HCT116 (cell line): ENCODE data around the gene TLK2. TPM values are rescaled to one million over a fixed set of nuclear protein-coding genes. Genes with fewer than 3 reads are reported as not detected.

Source experiments
- ATAC-seq: fragments of 200-7000 bp; cut with Tn5 transposase; 2 replicates; pipeline ENCODE4 v1.9.1; 2020; ENCODE audit warnings: mild to moderate bottlenecking, moderate library complexity
- BruUV-seq: library from RNA; stranded (reverse); fragments of 400-500 nt; replicated peaks from 2 replicates; lab custom pipeline; 2021; lab: Mats Ljungman, UMichigan
- CTCF ChIA-PET: fragments of 300-600 bp; sonication (Branson Sonifier 250); formaldehyde crosslinking; loops from one replicate; lab custom pipeline; 2021; ENCODE audit warnings: antibody characterized with exemption; lab: Charles Lee
- POLR2A ChIA-PET: fragments of 300-600, 350-600 bp; sonication (Branson Sonifier 250); formaldehyde crosslinking; loops from one replicate; lab custom pipeline; 2021; ENCODE audit warnings: antibody characterized with exemption; lab: Charles Lee
- RAD21 ChIA-PET, 2 experiments: fragments of 300-600 bp; sonication (Branson Sonifier 250); formaldehyde crosslinking; loops; one replicate each; lab custom pipeline; 2023; ENCODE audit warnings: low total read pairs in 2 of 2; ENCODE audit not compliant: uncharacterized antibody in 2 of 2, unreplicated experiment in 2 of 2, low non-redundant PET in 1 of 2; lab: Charles Lee
- DNase-seq: peaks from one replicate; pipeline ENCODE4 v3.0.0-alpha.2; 2010; ENCODE audit warnings: low read depth, low spot score
- H2AFZ ChIP-seq: fragments of 200-600 bp; shearing (Covaris generic), sonication (generic); 2 replicates; pipeline ENCODE4 v1.6.1; 2017; ENCODE audit warnings: low read depth, mixed run types, mixed read lengths, antibody characterized with exemption, low read length; ENCODE audit not compliant: poor library complexity, severe bottlenecking
- H3K27ac ChIP-seq: 2 replicates; pipeline ENCODE4 v1.5.1; 2012; ENCODE audit warnings: low read depth, low read length
- H3K27me3 ChIP-seq: fragments of 200-600 bp; sonication (generic); 2 replicates; pipeline ENCODE4 v1.6.1; 2016; ENCODE audit warnings: mixed run types, low read length, mixed read lengths; ENCODE audit not compliant: insufficient read depth
- H3K36me3 ChIP-seq, 2 experiments: fragments of 200-500 bp in 1 of 2; fragments of 200-600 bp in 1 of 2; sonication (Bioruptor generic) in 1 of 2; sonication (generic) in 1 of 2; 2 replicates each; pipeline versions ENCODE4 v1.5.1 to v1.6.1; 2014 to 2016; ENCODE audit warnings: low read length in 2 of 2, inconsistent platforms in 1 of 2, mixed read lengths in 1 of 2, mixed run types in 1 of 2; ENCODE audit not compliant: insufficient read depth in 2 of 2, control insufficient read depth in 1 of 2
- H3K4me1 ChIP-seq, 2 experiments: fragments of 200-600 bp in 1 of 2; sonication (generic) in 1 of 2; 2 replicates each; pipeline versions ENCODE4 v1.5.1 to v1.6.1; 2012 to 2017; ENCODE audit warnings: low read length in 2 of 2, inconsistent platforms in 1 of 2, mild to moderate bottlenecking in 1 of 2, mixed read lengths in 1 of 2, mixed run types in 1 of 2, moderate library complexity in 1 of 2; ENCODE audit not compliant: insufficient read depth in 2 of 2, control insufficient read depth in 1 of 2
- H3K4me2 ChIP-seq: fragments of 200-600 bp; sonication (generic); 2 replicates; pipeline ENCODE4 v1.6.1; 2017; ENCODE audit warnings: mixed run types, low read length, mixed read lengths
- H3K4me3 ChIP-seq, 2 experiments: fragments of 200-600 bp in 1 of 2; sonication (generic) in 1 of 2; replicated peaks in 1 of 2; 2 replicates each; pipeline ENCODE4 v1.5.1; 2011 to 2016; ENCODE audit warnings: low read length in 2 of 2, control low read depth in 1 of 2, low read depth in 1 of 2, mild to moderate bottlenecking in 1 of 2, mixed read lengths in 1 of 2, mixed run types in 1 of 2
- H3K79me2 ChIP-seq: fragments of 200-600 bp; sonication (generic); 2 replicates; pipeline ENCODE4 v1.6.1; 2017; ENCODE audit warnings: mild to moderate bottlenecking, mixed run types, low read length, moderate library complexity, mixed read lengths; ENCODE audit not compliant: insufficient read depth
- H3K9ac ChIP-seq: fragments of 200-600 bp; sonication (generic); 2 replicates; pipeline ENCODE4 v1.6.1; 2016; ENCODE audit warnings: low read length, mixed read lengths
- H3K9me2 ChIP-seq: fragments of 200-600 bp; sonication (generic), shearing (Covaris generic); 2 replicates; pipeline ENCODE4 v1.6.1; 2017; ENCODE audit warnings: mixed run types, mild to moderate bottlenecking, moderate library complexity; ENCODE audit not compliant: insufficient read depth
- H3K9me3 ChIP-seq, 2 experiments: fragments of 200-500 bp in 1 of 2; fragments of 200-600 bp in 1 of 2; sonication (Bioruptor generic) in 1 of 2; sonication (generic) in 1 of 2; 2 replicates each; pipeline ENCODE4 v1.6.1; 2014 to 2017; ENCODE audit warnings: low read length in 2 of 2, mixed read lengths in 2 of 2, inconsistent platforms in 1 of 2, low read depth in 1 of 2, mild to moderate bottlenecking in 1 of 2, mixed run types in 1 of 2, moderate library complexity in 1 of 2; ENCODE audit not compliant: control insufficient read depth in 1 of 2, insufficient read depth in 1 of 2
- H4K20me1 ChIP-seq: fragments of 200-600 bp; sonication (generic), shearing (Covaris generic); 2 replicates; pipeline ENCODE4 v1.6.1; 2017; ENCODE audit warnings: mixed run types, mild to moderate bottlenecking, moderate library complexity; ENCODE audit not compliant: insufficient read depth
- CBX3 ChIP-seq: IDR thresholded peaks from 2 replicates; pipeline ENCODE4 v1.6.1; 2012; ENCODE audit warnings: low read depth
- CEBPB ChIP-seq: IDR thresholded peaks from 2 replicates; pipeline ENCODE4 v1.6.1; 2012; ENCODE audit warnings: low read depth
- EZH2phosphoT487 ChIP-seq: fragments of 200-600 bp; IDR thresholded peaks from 2 replicates; pipeline ENCODE4 v1.6.1; 2018; ENCODE audit warnings: antibody characterized with exemption, borderline replicate concordance
- POLR2A ChIP-seq: IDR thresholded peaks from 2 replicates; pipeline ENCODE4 v1.7.0; 2011; ENCODE audit warnings: borderline replicate concordance; ENCODE audit not compliant: insufficient read depth, insufficient read length; ENCODE audit errors: extremely low read depth
- REST ChIP-seq: IDR thresholded peaks from 2 replicates; pipeline ENCODE4 v1.6.1; 2012; ENCODE audit warnings: low read depth
- YY1 ChIP-seq: IDR thresholded peaks from 2 replicates; pipeline ENCODE4 v1.6.1; 2011; ENCODE audit warnings: low read length, low read depth, moderate library complexity, mild to moderate bottlenecking; ENCODE audit not compliant: insufficient replicate concordance; ENCODE audit errors: extremely low read depth
- ZBTB33 ChIP-seq: IDR thresholded peaks from 2 replicates; pipeline ENCODE4 v1.6.1; 2011; ENCODE audit warnings: mild to moderate bottlenecking, low read length, moderate library complexity; ENCODE audit not compliant: insufficient replicate concordance; ENCODE audit errors: extremely low read depth
- intact Hi-C: fragments of 100-400 bp; cut with micrococcal nuclease; formaldehyde crosslinking; loops from 2 replicates; pipeline ENCODE4 v1.10.0; 2022
- total RNA-seq: library from RNA; stranded (reverse); gene quantifications from one replicate; pipeline ENCODE4 v1.2.1, GENCODE V29; 2021; ENCODE audit not compliant: unreplicated experiment

The TLK2 gene
- total RNA-seq, 1 experiment from 2014 or later = 56.6 TPM

DNA sequence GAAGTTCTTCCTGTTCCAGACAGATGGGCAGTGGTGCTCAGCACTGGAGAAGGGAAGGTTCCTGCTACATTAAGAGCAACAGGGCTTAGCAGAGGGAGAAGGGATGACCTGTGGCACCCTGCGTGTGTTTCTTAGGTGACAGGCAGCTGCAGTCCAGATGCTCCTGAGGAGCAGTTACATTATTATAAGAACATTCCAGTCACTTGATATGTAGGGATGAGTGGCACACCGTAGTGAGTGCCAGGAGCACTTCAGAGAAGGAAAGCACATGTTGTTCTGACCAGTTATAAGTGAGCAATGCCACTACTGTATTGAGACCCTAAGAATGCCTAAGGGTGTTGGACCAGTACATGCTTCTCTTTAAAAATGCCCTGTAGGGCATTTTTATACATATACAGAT, 108.9 kb downstream of the TLK2 start (continued):
- no peak for TF ChIP-seq ZBTB33
- TF ChIP-seq, all 23 proteins: peak for 0

DNA sequence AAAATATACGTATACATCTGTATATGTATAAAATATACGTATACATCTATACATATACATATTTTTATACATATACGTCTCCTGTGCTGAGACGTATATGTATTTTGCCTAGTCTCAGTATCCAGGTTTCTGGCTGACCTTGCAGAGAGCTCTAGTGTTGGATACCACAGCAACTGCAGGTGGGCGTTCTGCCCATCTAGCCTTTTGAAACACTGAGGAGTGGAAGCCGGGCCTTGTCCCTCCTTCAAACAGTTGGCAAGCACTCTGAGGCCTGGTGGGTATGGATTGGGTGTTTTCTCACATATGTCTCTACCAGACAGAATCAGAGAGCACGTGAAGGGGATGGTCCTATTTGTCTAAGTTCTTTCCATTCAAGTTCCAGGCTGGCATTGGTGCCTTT, 109.5 kb downstream of the TLK2 start:
- H3K27ac ChIP-seq = no peak overlapping the region
- no peaks in the 10 kb centered on the region for H3K9me2 ChIP-seq
- H3K79me2 ChIP-seq = no peaks in the 10 kb centered on the region; the same call in 1 of the 2 replicates
- no peaks in the 10 kb centered on the region; the same call in 1 of the 2 replicates for H4K20me1 ChIP-seq
- CTCF ChIA-PET = interaction anchor here (0.7 kb wide), 1 partner anchor 35 kb away, joined by 3 read pairs; no protein-coding TSS in a partner anchor
- RAD21 ChIA-PET = no interaction called here
- no peak overlapping the region for H3K4me2 ChIP-seq
- no peaks in the 10 kb centered on the region for H3K4me1 ChIP-seq
- DNase-seq (no peak), ATAC-seq (no peak)
- no peak overlapping the region for H3K9ac ChIP-seq
- POLR2A ChIA-PET = no interaction called here
- BruUV-seq = no TSS peak
- H2AFZ ChIP-seq = no peak overlapping the region
- no peak overlapping the region for H3K4me3 ChIP-seq
- H3K9me3 ChIP-seq = no peaks in the 10 kb centered on the region
- H3K36me3 ChIP-seq = peaks cover 4 to 19% of the 10 kb centered on the region in 2 experiments; a peak in 2 of 4 replicates
- H3K27me3 ChIP-seq = no peaks in the 10 kb centered on the region
- TF ChIP-seq CBX3 = no peak
- no peak for TF ChIP-seq CEBPB
- no peak for TF ChIP-seq REST
- TF ChIP-seq EZH2phosphoT487 = no peak
- TF ChIP-seq POLR2A = no peak
- TF ChIP-seq YY1 = no peak
- intact Hi-C loops = no loop called here
